ENCODE results near the gene RPL31.

Gene RPL31

DNA sequence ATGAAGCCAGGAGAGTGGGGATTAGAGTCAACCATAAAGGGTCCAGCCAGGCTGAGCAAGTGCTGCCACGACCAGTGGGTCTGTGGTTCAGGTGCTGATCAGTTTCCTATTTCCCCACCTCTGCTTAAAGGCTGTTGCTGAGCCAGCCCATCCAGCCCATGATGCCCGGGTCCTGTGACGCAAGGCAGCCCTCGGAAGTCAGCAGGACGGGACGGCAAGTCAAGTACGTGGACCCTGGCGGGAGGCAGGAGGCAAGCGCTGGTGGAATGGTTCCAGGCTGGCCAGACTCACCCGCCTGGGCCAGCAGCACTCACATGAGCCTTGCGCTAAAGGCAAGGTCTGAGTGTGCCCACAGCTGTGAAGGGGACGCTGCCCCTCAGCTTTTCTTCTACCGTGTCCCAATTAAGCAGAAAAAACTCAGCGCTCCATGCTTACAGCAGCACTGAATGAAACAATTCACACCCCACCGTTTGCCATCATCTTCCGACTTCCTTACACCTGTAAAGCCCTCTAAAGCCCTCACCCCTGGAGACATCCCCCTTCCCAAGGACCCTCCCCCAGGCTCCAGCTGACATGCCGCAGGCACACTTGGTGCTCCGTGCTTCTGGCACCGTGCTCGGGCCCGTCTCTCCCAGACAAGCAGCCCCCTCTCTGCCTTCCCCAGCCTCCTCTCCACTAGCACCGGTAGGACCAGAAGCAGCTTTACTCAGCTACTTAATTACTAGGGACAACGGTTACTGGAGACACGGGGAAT lies 11.3 kb upstream of the RPL31 start:
- H3K27ac ChIP-seq (ENCODE audit: low read depth, low read length) = no peak overlapping the region
- no peak overlapping the region for H3K4me2 ChIP-seq (ENCODE audit: low read depth, low read length, poor library complexity, severe bottlenecking)
- H3F3A ChIP-seq (ENCODE audit: insufficient read depth) = no peaks in the 10 kb centered on the region
- no peaks in the 10 kb centered on the region for H3K79me2 ChIP-seq (ENCODE audit: insufficient read depth, low read length)
- H4K20me1 ChIP-seq (ENCODE audit: low read depth, low read length) = no peaks in the 10 kb centered on the region
- no peaks in the 10 kb centered on the region for H3K36me3 ChIP-seq (ENCODE audit: low read length)
- no peak overlapping the region for H2AFZ ChIP-seq (ENCODE audit: low read depth, low read length, severe bottlenecking)
- no peak for TF ChIP-seq EZH2phosphoT487 (conservative IDR thresholded peaks at IDR 0.05; ENCODE audit: low read length)
- TF ChIP-seq, protein P1, sequence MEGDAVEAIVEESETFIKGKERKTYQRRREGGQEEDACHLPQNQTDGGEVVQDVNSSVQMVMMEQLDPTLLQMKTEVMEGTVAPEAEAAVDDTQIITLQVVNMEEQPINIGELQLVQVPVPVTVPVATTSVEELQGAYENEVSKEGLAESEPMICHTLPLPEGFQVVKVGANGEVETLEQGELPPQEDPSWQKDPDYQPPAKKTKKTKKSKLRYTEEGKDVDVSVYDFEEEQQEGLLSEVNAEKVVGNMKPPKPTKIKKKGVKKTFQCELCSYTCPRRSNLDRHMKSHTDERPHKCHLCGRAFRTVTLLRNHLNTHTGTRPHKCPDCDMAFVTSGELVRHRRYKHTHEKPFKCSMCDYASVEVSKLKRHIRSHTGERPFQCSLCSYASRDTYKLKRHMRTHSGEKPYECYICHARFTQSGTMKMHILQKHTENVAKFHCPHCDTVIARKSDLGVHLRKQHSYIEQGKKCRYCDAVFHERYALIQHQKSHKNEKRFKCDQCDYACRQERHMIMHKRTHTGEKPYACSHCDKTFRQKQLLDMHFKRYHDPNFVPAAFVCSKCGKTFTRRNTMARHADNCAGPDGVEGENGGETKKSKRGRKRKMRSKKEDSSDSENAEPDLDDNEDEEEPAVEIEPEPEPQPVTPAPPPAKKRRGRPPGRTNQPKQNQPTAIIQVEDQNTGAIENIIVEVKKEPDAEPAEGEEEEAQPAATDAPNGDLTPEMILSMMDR (IDR thresholded peaks at IDR 0.05; ENCODE audit: insufficient read depth, low read length, poor library complexity, severe bottlenecking) = no peak
- H3K4me3 ChIP-seq (ENCODE audit: insufficient read depth, low read length, poor library complexity, severe bottlenecking) = no peak overlapping the region
- H3K9ac ChIP-seq (ENCODE audit: low read length) = no peak overlapping the region
- H3K9me2 ChIP-seq (replicated peaks; ENCODE audit: insufficient read depth, low read length) = no peaks in the 10 kb centered on the region
- no peaks in the 10 kb centered on the region for H3K27me3 ChIP-seq (ENCODE audit: low read length)
- H3K9me3 ChIP-seq (ENCODE audit: insufficient read depth, low read length) = no peaks in the 10 kb centered on the region

DNA sequence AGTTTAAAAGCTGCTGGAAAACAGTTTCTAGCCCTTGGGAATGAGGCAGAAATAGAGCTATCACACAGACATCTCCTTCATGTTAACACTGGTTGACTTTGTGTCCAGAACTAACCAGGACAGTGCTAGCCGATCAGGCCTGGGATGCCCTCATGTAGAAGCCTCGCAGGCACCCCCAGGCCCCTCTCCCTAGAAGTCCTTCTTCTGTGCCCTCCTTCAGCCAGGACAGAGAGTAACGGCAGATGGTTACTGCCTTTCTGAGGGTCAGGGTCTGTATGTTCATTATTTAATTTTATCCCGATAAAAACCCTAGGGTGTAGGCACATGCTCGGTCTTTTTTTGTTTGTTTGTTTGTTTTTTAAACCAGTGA lies 10.7 kb upstream of the RPL31 start:
- Histone ChIP-seq H3K9me3 (ENCODE audit: insufficient read depth, low read length) (no peaks in the 10 kb centered on the region), H3K4me3 (ENCODE audit: insufficient read depth, low read length, poor library complexity, severe bottlenecking) (no peak overlapping the region), H3K9me2 (replicated peaks; ENCODE audit: insufficient read depth, low read length) (no peaks in the 10 kb centered on the region), H3K36me3 (ENCODE audit: low read length) (no peaks in the 10 kb centered on the region), H2AFZ (ENCODE audit: low read depth, low read length, severe bottlenecking) (no peak overlapping the region), H3K4me2 (ENCODE audit: low read depth, low read length, poor library complexity, severe bottlenecking) (no peak overlapping the region), H3K79me2 (ENCODE audit: insufficient read depth, low read length) (no peaks in the 10 kb centered on the region), H3K27me3 (ENCODE audit: low read length) (no peaks in the 10 kb centered on the region), H3F3A (ENCODE audit: insufficient read depth) (no peaks in the 10 kb centered on the region), H3K27ac (ENCODE audit: low read depth, low read length) (no peak overlapping the region), H3K9ac (ENCODE audit: low read length) (no peak overlapping the region), H4K20me1 (ENCODE audit: low read depth, low read length) (no peaks in the 10 kb centered on the region)
- TF ChIP-seq EZH2phosphoT487 (conservative IDR thresholded peaks at IDR 0.05; ENCODE audit: low read length) = no peak
- TF ChIP-seq, protein P1 (IDR thresholded peaks at IDR 0.05; ENCODE audit: insufficient read depth, low read length, poor library complexity, severe bottlenecking) = no peak

DNA sequence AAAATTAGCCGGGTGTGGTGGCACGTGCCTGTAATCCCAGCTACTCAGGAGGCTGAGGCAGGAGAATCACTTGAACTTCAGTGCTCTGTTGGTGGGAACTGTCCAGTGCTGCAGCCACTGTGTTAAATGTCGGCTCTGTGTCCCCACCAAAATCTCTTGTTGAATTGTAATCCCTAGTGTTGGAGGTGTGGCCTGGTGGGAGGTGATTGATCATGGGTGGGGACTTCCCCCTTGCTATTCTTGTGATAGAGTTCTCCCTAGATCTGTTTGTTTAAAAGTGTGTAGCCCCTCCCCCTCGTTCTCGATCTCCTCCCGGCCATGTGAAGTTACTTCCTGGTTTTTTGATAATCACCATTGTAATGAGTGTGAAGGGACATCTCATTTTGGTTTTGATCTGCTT lies 9.8 kb upstream of the RPL31 start:
- Histone ChIP-seq H3K36me3 (ENCODE audit: low read length) (no peaks in the 10 kb centered on the region), H3K9me3 (ENCODE audit: insufficient read depth, low read length) (no peaks in the 10 kb centered on the region), H4K20me1 (ENCODE audit: low read depth, low read length) (no peaks in the 10 kb centered on the region), H3K27me3 (ENCODE audit: low read length) (no peaks in the 10 kb centered on the region), H3K79me2 (ENCODE audit: insufficient read depth, low read length) (no peaks in the 10 kb centered on the region), H3K9ac (ENCODE audit: low read length) (no peak overlapping the region), H3K4me2 (ENCODE audit: low read depth, low read length, poor library complexity, severe bottlenecking) (no peak overlapping the region), H3K4me3 (ENCODE audit: insufficient read depth, low read length, poor library complexity, severe bottlenecking) (no peak overlapping the region), H3K27ac (ENCODE audit: low read depth, low read length) (no peak overlapping the region), H3F3A (ENCODE audit: insufficient read depth) (no peaks in the 10 kb centered on the region), H3K9me2 (replicated peaks; ENCODE audit: insufficient read depth, low read length) (no peaks in the 10 kb centered on the region), H2AFZ (ENCODE audit: low read depth, low read length, severe bottlenecking) (peak overlapping the region; percentile 16)
- TF ChIP-seq, protein P1 (IDR thresholded peaks at IDR 0.05; ENCODE audit: insufficient read depth, low read length, poor library complexity, severe bottlenecking) = no peak
- no peak for TF ChIP-seq EZH2phosphoT487 (conservative IDR thresholded peaks at IDR 0.05; ENCODE audit: low read length)

Measured in SU-DHL-6 (cell line).